ENCODE measurements around the gene ADAM23.

ADAM23 gene

GRCh38 chr2:206639636-206640035 lies 196.3 kb downstream of the ADAM23 start:
- H3K79me2 ChIP-seq (ENCODE audit: low read length): no peaks in the 10 kb centered on the region
- no peaks in the 10 kb centered on the region for H3K27me3 ChIP-seq (ENCODE audit: low read depth, low read length)

DNA sequence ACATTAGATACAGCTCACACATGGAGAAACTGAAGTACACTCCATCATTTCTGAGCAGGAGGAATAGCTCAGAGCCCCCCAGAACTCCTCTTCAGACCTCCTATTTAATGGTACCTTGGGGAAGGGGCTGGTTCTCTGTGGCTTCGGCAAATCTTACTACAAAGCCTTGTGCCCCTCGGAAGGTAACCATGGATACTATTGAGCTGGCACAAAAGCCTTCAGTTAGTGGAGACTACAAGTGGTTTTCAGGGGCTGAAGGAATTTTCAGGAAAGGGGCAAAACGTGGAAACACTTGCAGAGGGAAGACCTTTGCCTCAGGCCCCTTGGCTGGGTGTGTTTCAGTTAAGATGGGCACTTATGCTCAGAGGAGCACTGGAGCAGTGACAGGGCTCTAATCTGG lies 197.9 kb downstream of the ADAM23 start:
- no peak overlapping the region for H3K27ac ChIP-seq (ENCODE audit: low read length)
- no peaks in the 10 kb centered on the region for H3K4me1 ChIP-seq (ENCODE audit: low read length)
- no peak overlapping the region for H3K4me2 ChIP-seq (ENCODE audit: low read length)
- no peak overlapping the region for H3K4me3 ChIP-seq (ENCODE audit: low read length)
- H3K27me3 ChIP-seq (ENCODE audit: low read depth, low read length): no peaks in the 10 kb centered on the region
- no peaks in the 10 kb centered on the region for H3K9me3 ChIP-seq (ENCODE audit: insufficient read depth, low read length)
- H3K9ac ChIP-seq (ENCODE audit: low read length): no peak overlapping the region
- H3K79me2 ChIP-seq (ENCODE audit: low read length): no peaks in the 10 kb centered on the region
- TF ChIP-seq, protein P1, sequence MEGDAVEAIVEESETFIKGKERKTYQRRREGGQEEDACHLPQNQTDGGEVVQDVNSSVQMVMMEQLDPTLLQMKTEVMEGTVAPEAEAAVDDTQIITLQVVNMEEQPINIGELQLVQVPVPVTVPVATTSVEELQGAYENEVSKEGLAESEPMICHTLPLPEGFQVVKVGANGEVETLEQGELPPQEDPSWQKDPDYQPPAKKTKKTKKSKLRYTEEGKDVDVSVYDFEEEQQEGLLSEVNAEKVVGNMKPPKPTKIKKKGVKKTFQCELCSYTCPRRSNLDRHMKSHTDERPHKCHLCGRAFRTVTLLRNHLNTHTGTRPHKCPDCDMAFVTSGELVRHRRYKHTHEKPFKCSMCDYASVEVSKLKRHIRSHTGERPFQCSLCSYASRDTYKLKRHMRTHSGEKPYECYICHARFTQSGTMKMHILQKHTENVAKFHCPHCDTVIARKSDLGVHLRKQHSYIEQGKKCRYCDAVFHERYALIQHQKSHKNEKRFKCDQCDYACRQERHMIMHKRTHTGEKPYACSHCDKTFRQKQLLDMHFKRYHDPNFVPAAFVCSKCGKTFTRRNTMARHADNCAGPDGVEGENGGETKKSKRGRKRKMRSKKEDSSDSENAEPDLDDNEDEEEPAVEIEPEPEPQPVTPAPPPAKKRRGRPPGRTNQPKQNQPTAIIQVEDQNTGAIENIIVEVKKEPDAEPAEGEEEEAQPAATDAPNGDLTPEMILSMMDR (IDR thresholded peaks at IDR 0.05; ENCODE audit: low read depth, low read length): no peak
- no peak for TF ChIP-seq EZH2phosphoT487 (IDR thresholded peaks at IDR 0.05; ENCODE audit: low read depth)
- H2AFZ ChIP-seq (ENCODE audit: low read depth, low read length): no peak overlapping the region
- H3K36me3 ChIP-seq (replicated peaks; ENCODE audit: low read depth, low read length): no peaks in the 10 kb centered on the region
- H4K20me1 ChIP-seq (ENCODE audit: insufficient read depth, low read length): no peaks in the 10 kb centered on the region

More at GRCh38 chr2:206639636-206640035, 196.3 kb downstream of the ADAM23 start:
- no peak overlapping the region for H3K4me2 ChIP-seq (ENCODE audit: low read length)
- no peaks in the 10 kb centered on the region for H3K9me3 ChIP-seq (ENCODE audit: insufficient read depth, low read length)
- no peaks in the 10 kb centered on the region for H3K4me1 ChIP-seq (ENCODE audit: low read length)
- H4K20me1 ChIP-seq (ENCODE audit: insufficient read depth, low read length): no peaks in the 10 kb centered on the region
- no peak overlapping the region for H3K9ac ChIP-seq (ENCODE audit: low read length)
- no peak for TF ChIP-seq EZH2phosphoT487 (IDR thresholded peaks at IDR 0.05; ENCODE audit: low read depth)
- TF ChIP-seq, protein P1 (IDR thresholded peaks at IDR 0.05; ENCODE audit: low read depth, low read length): no peak
- H2AFZ ChIP-seq (ENCODE audit: low read depth, low read length): no peak overlapping the region
- no peaks in the 10 kb centered on the region for H3K36me3 ChIP-seq (replicated peaks; ENCODE audit: low read depth, low read length)
- H3K4me3 ChIP-seq (ENCODE audit: low read length): no peak overlapping the region
- H3K27ac ChIP-seq (ENCODE audit: low read length): no peak overlapping the region

DNA sequence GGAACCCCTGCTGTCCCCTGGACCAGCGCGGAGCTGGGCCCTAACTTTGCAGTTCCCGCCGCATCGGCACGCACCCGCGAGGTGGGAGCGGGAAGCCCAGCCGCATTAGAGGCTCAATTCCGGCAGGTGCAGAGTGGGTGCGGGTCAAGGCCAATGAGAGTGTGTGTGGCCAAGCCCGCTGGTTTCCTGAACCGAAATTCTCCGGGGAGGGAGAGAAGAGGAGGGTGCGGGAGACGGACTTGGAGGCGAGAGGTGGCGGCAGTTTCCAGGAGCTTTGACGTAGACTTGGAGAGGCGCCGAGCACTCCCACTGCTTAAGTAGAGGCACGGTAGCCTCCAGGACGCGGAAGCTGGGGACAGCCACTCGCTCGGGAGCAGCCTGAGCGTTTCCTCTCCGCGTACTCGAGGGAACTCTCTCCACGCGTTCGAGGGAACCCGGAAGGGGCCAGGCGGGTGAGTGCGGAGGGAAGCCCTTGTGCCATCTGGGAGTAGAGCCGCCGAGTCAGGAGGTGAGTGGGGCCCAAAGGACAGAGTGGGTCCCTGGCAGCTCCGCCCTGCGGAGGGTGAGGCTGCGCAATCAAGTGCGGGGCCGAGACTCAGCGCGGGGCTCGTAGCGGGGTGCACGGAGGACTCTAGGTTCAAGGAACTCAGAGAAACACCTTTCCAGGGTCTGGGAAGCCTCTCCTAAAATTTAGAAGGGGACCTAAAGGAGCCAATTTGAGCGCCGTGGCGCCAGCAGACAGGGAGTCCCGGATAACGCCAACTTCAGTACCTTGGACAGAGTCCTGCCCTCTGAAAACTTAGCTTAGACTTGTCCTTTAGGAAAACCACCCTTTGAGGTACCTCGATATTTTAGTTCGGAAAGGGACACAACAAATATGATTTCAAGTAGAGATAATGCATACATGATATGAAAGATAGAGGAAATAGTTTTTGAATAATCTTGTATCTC lies 199.0 kb downstream of the ADAM23 start, which contains the start of gene FAM237A:
TSS of gene FAM237A (plus strand) at position 413 of the 951 bp plus-strand sequence. CDS start 1,750 bp downstream, outside the sequence.
- Histone ChIP-seq H3K9ac (ENCODE audit: low read length) (no peak within 1 kb of the TSS), H3K79me2 (ENCODE audit: low read length) (no peaks in the 10 kb centered on the region), H3K36me3 (replicated peaks; ENCODE audit: low read depth, low read length) (no peaks in the 10 kb centered on the region), H3K27ac (ENCODE audit: low read length) (no peak within 1 kb of the TSS), H4K20me1 (ENCODE audit: insufficient read depth, low read length) (no peaks in the 10 kb centered on the region), H3K9me3 (ENCODE audit: insufficient read depth, low read length) (no peaks in the 10 kb centered on the region), H3K27me3 (ENCODE audit: low read depth, low read length) (peaks cover 4% of the 10 kb centered on the region; the same call in 1 of the 2 replicates), H3K4me3 (ENCODE audit: low read length) (no peak within 1 kb of the TSS), H2AFZ (ENCODE audit: low read depth, low read length) (no peak within 1 kb of the TSS), H3K4me1 (ENCODE audit: low read length) (no peaks in the 10 kb centered on the region), H3K4me2 (ENCODE audit: low read length) (no peak within 1 kb of the TSS)
- TF ChIP-seq EZH2phosphoT487 (IDR thresholded peaks at IDR 0.05; ENCODE audit: low read depth): no peak
- TF ChIP-seq, protein P1 (IDR thresholded peaks at IDR 0.05; ENCODE audit: low read depth, low read length): no peak

- no peak overlapping the region for H2AFZ ChIP-seq (ENCODE audit: low read depth, low read length)
- TF ChIP-seq EZH2phosphoT487 (IDR thresholded peaks at IDR 0.05; ENCODE audit: low read depth): no peak
- TF ChIP-seq, protein P1 (IDR thresholded peaks at IDR 0.05; ENCODE audit: low read depth, low read length): no peak
Measured at GRCh38 chr2:206647985-206648384, 204.7 kb downstream of the ADAM23 start.

More at GRCh38 chr2:206647985-206648384, 204.7 kb downstream of the ADAM23 start:
- no peak overlapping the region for H3K27ac ChIP-seq (ENCODE audit: low read length)
- H3K4me3 ChIP-seq (ENCODE audit: low read length): no peak overlapping the region
- no peaks in the 10 kb centered on the region for H3K79me2 ChIP-seq (ENCODE audit: low read length)
- no peaks in the 10 kb centered on the region for H3K36me3 ChIP-seq (replicated peaks; ENCODE audit: low read depth, low read length)
- no peaks in the 10 kb centered on the region for H3K4me1 ChIP-seq (ENCODE audit: low read length)
- no peak overlapping the region for H3K4me2 ChIP-seq (ENCODE audit: low read length)
- no peaks in the 10 kb centered on the region for H4K20me1 ChIP-seq (ENCODE audit: insufficient read depth, low read length)
- peaks cover 6% of the 10 kb centered on the region; the same call in 1 of the 2 replicates for H3K27me3 ChIP-seq (ENCODE audit: low read depth, low read length)
- no peaks in the 10 kb centered on the region for H3K9me3 ChIP-seq (ENCODE audit: insufficient read depth, low read length)
- H3K9ac ChIP-seq (ENCODE audit: low read length): no peak overlapping the region
